GM19452 (cell line): ENCODE data around the gene ZNF432.

Source experiments
- ATAC-seq: cut with Tn5 transposase; IDR thresholded peaks from one replicate; pipeline ENCODE4 v1.9.1; 2021; ENCODE audit not compliant: unreplicated experiment

The ZNF432 gene

DNA sequence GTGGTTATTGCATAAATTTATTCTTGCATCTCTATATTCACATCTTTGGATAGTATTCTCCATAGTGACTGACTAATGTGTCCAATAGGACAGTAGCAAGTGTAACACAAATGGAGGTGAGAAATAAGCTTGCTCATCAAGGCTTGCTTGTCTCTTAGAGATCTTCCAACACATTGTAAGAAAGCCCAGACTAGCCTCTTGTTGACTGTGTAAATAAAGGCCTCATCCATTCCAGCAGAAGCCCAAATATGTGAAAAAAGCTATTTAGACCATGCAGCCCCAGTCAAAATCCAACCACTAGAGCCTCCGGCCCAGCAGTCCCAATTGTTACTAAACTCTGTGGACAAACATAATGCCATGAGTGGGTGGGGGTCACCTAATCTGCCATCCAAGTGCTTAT is 38.0 kb downstream of the ZNF432 start:
- no peak for ATAC-seq

GRCh38 chr19:52007806-52008557 is 40.7 kb downstream of the ZNF432 start, which contains the start of gene ZNF615:
ZNF615 (minus strand) TSS chr19:52008211; CDS start chr19:52003711, 4,500 bp downstream.
- peak; percentile 85 for ATAC-seq

DNA sequence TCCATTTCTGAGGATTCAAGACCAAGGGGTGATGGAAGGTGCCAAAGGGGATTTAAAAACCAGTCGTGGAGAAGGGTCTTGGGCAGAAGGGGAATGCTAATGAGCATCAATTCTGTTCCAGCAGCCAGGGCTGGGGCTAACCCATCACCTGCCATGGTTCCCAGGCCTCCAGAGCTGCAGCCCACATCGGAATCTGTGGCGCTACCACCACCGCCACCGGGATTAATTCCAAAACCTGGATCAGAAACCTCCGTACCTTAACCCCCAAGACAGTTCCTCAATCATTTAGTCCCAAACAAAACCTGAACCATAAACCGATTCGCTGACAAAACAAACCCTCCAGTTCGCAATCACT is 41.2 kb downstream of the ZNF432 start:
- ATAC-seq, result peak; percentile 21

GRCh38 chr19:51994048-51994644 is 54.5 kb downstream of the ZNF432 start:
- ATAC-seq, result no peak

- no peak for ATAC-seq
Observed at GRCh38 chr19:51993422-51993821, 55.2 kb downstream of the ZNF432 start.

- peak; percentile 94 for ATAC-seq
Observed at GRCh38 chr19:51986309-51987291, 62.0 kb downstream of the ZNF432 start, which contains the start of gene ZNF350. ZNF350 (minus strand) TSS chr19:51986840; CDS start chr19:51974360, 12,480 bp downstream.

- ATAC-seq, result no peak
Observed at GRCh38 chr19:51983361-51983760, 65.3 kb downstream of the ZNF432 start.
